HepG2 (cell line): Measurements from ENCODE around the gene MFF. TPM values are rescaled to one million over a fixed set of nuclear protein-coding genes. Genes with fewer than 3 reads are reported as not detected.
A peak's percentile ranks its signal among the peaks of the same experiment; 100 is the strongest.

Source experiments
- CBX1 ChIP-seq: IDR thresholded peaks from one replicate; pipeline ENCODE4 v1.6.1; 2016; ENCODE audit warnings: antibody characterized with exemption, low read depth
- E2F1 ChIP-seq: sonication (generic); formaldehyde crosslinking; IDR thresholded peaks from 2 replicates; pipeline ENCODE4 v1.5.0; 2020; ENCODE audit warnings: missing genetic modification reagents
- GRHL1 ChIP-seq: sonication (generic); formaldehyde crosslinking; conservative IDR thresholded peaks from 2 replicates; pipeline ENCODE4 v1.8.0; 2022; ENCODE audit warnings: missing genetic modification reagents
- HHEX ChIP-seq: IDR thresholded peaks from 2 replicates; pipeline ENCODE4 v1.6.1; 2016; ENCODE audit warnings: control low read depth
- HNF4A ChIP-seq: sonication (generic); formaldehyde crosslinking; IDR thresholded peaks from 2 replicates; pipeline ENCODE4 v1.4.0; 2020; ENCODE audit warnings: missing genetic modification reagents
- HOXA3 ChIP-seq: sonication (generic); formaldehyde crosslinking; IDR thresholded peaks from 2 replicates; pipeline ENCODE4 v1.5.0; 2020; ENCODE audit warnings: missing genetic modification reagents
- KLF11 ChIP-seq: IDR thresholded peaks from 2 replicates; pipeline ENCODE4 v1.6.1; 2016; ENCODE audit warnings: missing compliant biosample characterization
- MAX ChIP-seq: IDR thresholded peaks from 2 replicates; pipeline ENCODE4 v1.6.1; 2012; ENCODE audit warnings: inconsistent platforms
- MTA1 ChIP-seq: sonication (generic); formaldehyde crosslinking; IDR thresholded peaks from 2 replicates; pipeline ENCODE4 v1.4.0; 2020; ENCODE audit warnings: missing genetic modification reagents, mild to moderate bottlenecking, borderline replicate concordance
- NCOR1 ChIP-seq: fragments of 200-600 bp; sonication (generic); IDR thresholded peaks from 2 replicates; pipeline ENCODE4 v1.7.0; 2017; ENCODE audit warnings: antibody characterized with exemption, low read length, borderline replicate concordance
- NR1H2 ChIP-seq: sonication (generic); formaldehyde crosslinking; IDR thresholded peaks from 2 replicates; pipeline ENCODE4 v1.8.1; 2022; ENCODE audit warnings: low read depth, missing genetic modification reagents, borderline replicate concordance
- PAX8 ChIP-seq: sonication (generic); formaldehyde crosslinking; IDR thresholded peaks from 2 replicates; pipeline ENCODE4 v1.8.0; 2022; ENCODE audit warnings: mild to moderate bottlenecking, missing genetic modification reagents, borderline replicate concordance
- POLR2AphosphoS5 ChIP-seq: IDR thresholded peaks from 2 replicates; pipeline ENCODE4 v1.6.1; 2012; ENCODE audit warnings: low read depth, low read length
- RAD21 ChIP-seq: fragments of 450-650 bp; formaldehyde crosslinking; IDR thresholded peaks from 2 replicates; pipeline ENCODE4 v1.5.0; 2020; ENCODE audit warnings: mild to moderate bottlenecking
- RBM39 ChIP-seq: fragments of 200-400 bp; formaldehyde crosslinking; IDR thresholded peaks from one replicate; pipeline ENCODE4 v1.6.1; 2018; ENCODE audit warnings: antibody characterized with exemption, mild to moderate bottlenecking, low read depth, low read length; ENCODE audit not compliant: poor library complexity, severe bottlenecking
- SALL1 ChIP-seq: sonication (generic); formaldehyde crosslinking; IDR thresholded peaks from 2 replicates; pipeline ENCODE4 v1.8.0; 2022; ENCODE audit warnings: mild to moderate bottlenecking, missing genetic modification reagents
- SPEN ChIP-seq: sonication (generic); formaldehyde crosslinking; IDR thresholded peaks from 2 replicates; pipeline ENCODE4 v1.5.1; 2020; ENCODE audit warnings: low read depth, mild to moderate bottlenecking, missing genetic modification reagents
- TBL1XR1 ChIP-seq: fragments of 150-350 bp; IDR thresholded peaks from 2 replicates; pipeline ENCODE4 v1.6.1; 2014; ENCODE audit warnings: borderline replicate concordance, low read length; ENCODE audit not compliant: partially characterized antibody
- TFDP2 ChIP-seq: sonication (generic); formaldehyde crosslinking; IDR thresholded peaks from 2 replicates; pipeline ENCODE4 v1.4.0; 2020; ENCODE audit warnings: missing genetic modification reagents
- THAP8 ChIP-seq: sonication (generic); formaldehyde crosslinking; IDR thresholded peaks from 2 replicates; pipeline ENCODE4 v1.5.1; 2020; ENCODE audit warnings: missing genetic modification reagents, mild to moderate bottlenecking, borderline replicate concordance
- ZFP36L2 ChIP-seq: sonication (generic); formaldehyde crosslinking; IDR thresholded peaks from 2 replicates; pipeline ENCODE4 v1.4.0; 2020; ENCODE audit warnings: missing genetic modification reagents
- ZFYVE20 ChIP-seq: sonication (generic); formaldehyde crosslinking; IDR thresholded peaks from 2 replicates; pipeline ENCODE4 v1.8.0; 2023; ENCODE audit warnings: low read depth, mild to moderate bottlenecking, moderate library complexity, missing genetic modification reagents, borderline replicate concordance
- ZNF180 ChIP-seq: sonication (generic); formaldehyde crosslinking; IDR thresholded peaks from 2 replicates; pipeline ENCODE4 v1.4.0; 2020; ENCODE audit warnings: low read depth, missing genetic modification reagents, borderline replicate concordance
- ZNF234 ChIP-seq: sonication (generic); formaldehyde crosslinking; conservative IDR thresholded peaks from 2 replicates; pipeline ENCODE4 v1.5.1; 2020; ENCODE audit warnings: mild to moderate bottlenecking, missing genetic modification reagents
- ZNF724P ChIP-seq: sonication (generic); formaldehyde crosslinking; IDR thresholded peaks from 2 replicates; pipeline ENCODE4 v1.8.0; 2022; ENCODE audit warnings: missing genetic modification reagents, borderline replicate concordance
- ZNF766 ChIP-seq: sonication (generic); formaldehyde crosslinking; IDR thresholded peaks from 2 replicates; pipeline ENCODE4 v1.5.0; 2020; ENCODE audit warnings: missing genetic modification reagents, borderline replicate concordance
- polyA plus RNA-seq, 8 experiments: library from polyadenylated mRNA; depleted of rRNA in 3 of 8; stranded (reverse) in 7 of 8; unstranded in 1 of 8; fragments of >200 nt; fragmentation: Illumina TruSeq in 4 of 8; extraction: Trizol in 4 of 8; gene quantifications; 2 replicates each; pipeline versions ENCODE4 v1.2.1 to v1.2.3, GENCODE V29; 2011 to 2016; ENCODE audit warnings: low read depth in 4 of 8, missing spikeins in 1 of 8, mixed read lengths in 1 of 8; ENCODE audit not compliant: insufficient read depth in 1 of 8
- total RNA-seq, 5 experiments: library from RNA; depleted of rRNA; stranded (reverse); fragments of >200 nt; fragmentation: Illumina TruSeq; extraction: Trizol; gene quantifications; 2 replicates each; pipeline ENCODE4 v1.2.3, GENCODE V29; 2016; ENCODE audit warnings: low read depth in 1 of 5

Gene MFF
- total and polyA plus RNA-seq, 2 of the 13 experiments (the other 11 are each of a cell fraction or from before 2014, with no cell fraction given) = 81.9 to 156 TPM

- TF ChIP-seq ZNF234 (CRISPR knock-in tag) (no peak), MAX (no peak), NCOR1 (no peak), CBX1 (no peak), HNF4A (CRISPR knock-in tag) (no peak), ZNF724P (no peak), ZFP36L2 (no peak), ZNF180 (no peak), NR1H2 (no peak), TBL1XR1 (no peak), KLF11 (CRISPR knock-in tag) (no peak), ZFYVE20 (CRISPR knock-in tag) (no peak), ZNF766 (CRISPR knock-in tag) (no peak), POLR2AphosphoS5 (no peak), RAD21 (no peak), RBM39 (no peak), GRHL1 (CRISPR knock-in tag) (no peak), SPEN (no peak), E2F1 (CRISPR knock-in tag) (no peak), THAP8 (no peak), HHEX (CRISPR knock-in tag) (no peak), TFDP2 (no peak), MTA1 (CRISPR knock-in tag) (no peak), PAX8 (no peak), SALL1 (CRISPR knock-in tag) (0 out of 2 replicates have a peak, but pooled peaks have one; percentile 9), HOXA3 (CRISPR knock-in tag) (no peak)
Measured at GRCh38 chr2:227339098-227339599, 14.1 kb downstream of the MFF start (continued).
